GM12872 (cell line): Measurements from ENCODE around the gene SH3RF2.

Experiments used
- CTCF ChIP-seq: IDR thresholded peaks from 3 replicates; pipeline ENCODE4 v1.5.1; 2011; ENCODE audit warnings: low read depth, mild to moderate bottlenecking, low read length, moderate library complexity; ENCODE audit not compliant: insufficient read depth

Gene SH3RF2

GRCh38 chr5:146003852-146004251 is 67.5 kb downstream of the SH3RF2 start:
- no peak for TF ChIP-seq CTCF

DNA sequence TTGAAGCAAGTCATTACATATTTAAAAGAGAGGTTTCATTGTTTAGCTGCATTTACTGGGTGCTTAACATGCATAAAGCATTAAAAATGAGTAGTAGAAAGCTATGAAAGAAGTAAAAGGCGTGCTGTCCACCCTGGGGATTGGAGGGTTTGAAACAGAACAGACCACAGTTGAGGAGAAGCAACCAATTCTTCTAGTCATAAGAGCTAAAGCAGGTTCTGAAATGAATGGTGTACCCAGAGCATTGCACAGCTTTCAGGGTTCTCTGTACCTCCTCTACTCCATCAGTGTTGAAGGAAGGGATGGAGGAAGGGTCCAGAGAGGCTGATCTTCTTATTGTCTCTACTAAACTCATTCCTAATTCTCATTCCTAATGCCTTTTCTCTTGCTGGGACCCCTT is 68.9 kb downstream of the SH3RF2 start:
- TF ChIP-seq CTCF = no peak

- TF ChIP-seq CTCF = no peak
Measured at GRCh38 chr5:146005723-146006122, 69.3 kb downstream of the SH3RF2 start.

- no peak for TF ChIP-seq CTCF
Measured at GRCh38 chr5:146006470-146007190, 70.3 kb downstream of the SH3RF2 start.

DNA sequence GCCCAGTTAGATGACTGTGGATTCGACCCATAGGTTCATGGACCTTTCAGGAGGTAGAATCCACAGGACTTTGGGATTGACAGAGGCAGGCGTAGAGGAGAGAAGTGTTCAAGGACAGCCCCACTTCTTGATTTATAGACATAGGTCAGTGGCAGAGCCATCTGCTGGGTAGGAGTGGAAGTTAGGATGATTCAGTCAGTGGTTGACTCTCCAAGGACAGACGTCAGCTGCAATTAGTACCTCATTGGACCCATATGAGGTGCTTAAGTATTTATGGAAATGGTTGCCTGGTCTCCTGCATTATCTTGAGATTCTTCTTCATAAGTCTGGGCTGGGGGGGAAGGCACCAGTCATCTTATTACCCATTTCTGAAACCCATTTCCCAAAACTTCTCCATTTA is 70.9 kb downstream of the SH3RF2 start:
- TF ChIP-seq CTCF = no peak

DNA sequence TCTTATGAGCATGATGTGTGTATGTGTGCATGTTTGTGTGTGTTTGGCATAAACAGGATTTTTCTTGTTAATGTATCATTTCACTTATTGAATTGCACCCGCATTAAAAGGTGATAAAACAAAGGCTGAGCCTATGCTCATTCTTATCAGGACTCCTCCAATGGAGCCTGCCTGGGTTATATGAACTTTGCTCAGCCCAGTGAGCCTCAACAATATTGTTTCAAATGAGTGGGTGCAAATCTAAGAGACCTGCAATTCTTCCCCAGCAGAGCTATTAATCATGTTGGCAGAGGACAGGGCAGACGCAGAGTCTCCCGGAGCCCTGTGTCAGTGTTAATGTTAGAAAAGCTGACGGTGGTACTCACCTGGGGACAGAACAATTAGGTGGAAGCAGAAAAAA is 71.6 kb downstream of the SH3RF2 start:
- no peak for TF ChIP-seq CTCF

DNA sequence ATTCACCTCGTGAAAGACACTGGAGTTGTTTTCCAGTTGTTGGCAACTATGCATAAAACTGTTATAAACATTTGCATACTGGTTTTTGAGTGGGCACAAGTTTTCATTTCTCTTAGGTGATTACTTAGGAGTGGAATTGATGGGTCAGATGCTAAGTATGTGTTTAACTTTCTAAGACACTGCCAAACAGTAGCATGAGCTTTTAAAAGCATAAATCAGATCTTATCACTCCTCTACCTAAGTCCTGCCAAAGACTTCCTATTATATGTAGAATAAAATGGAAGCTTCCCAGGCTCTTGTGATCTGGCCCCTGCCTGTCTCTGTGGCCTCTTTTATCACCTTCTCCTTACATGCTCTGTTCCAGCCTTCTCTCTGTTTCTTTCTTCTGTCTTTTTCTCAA is 72.6 kb downstream of the SH3RF2 start:
- no peak for TF ChIP-seq CTCF
